ENCODE data around the gene IRF3.

DNA sequence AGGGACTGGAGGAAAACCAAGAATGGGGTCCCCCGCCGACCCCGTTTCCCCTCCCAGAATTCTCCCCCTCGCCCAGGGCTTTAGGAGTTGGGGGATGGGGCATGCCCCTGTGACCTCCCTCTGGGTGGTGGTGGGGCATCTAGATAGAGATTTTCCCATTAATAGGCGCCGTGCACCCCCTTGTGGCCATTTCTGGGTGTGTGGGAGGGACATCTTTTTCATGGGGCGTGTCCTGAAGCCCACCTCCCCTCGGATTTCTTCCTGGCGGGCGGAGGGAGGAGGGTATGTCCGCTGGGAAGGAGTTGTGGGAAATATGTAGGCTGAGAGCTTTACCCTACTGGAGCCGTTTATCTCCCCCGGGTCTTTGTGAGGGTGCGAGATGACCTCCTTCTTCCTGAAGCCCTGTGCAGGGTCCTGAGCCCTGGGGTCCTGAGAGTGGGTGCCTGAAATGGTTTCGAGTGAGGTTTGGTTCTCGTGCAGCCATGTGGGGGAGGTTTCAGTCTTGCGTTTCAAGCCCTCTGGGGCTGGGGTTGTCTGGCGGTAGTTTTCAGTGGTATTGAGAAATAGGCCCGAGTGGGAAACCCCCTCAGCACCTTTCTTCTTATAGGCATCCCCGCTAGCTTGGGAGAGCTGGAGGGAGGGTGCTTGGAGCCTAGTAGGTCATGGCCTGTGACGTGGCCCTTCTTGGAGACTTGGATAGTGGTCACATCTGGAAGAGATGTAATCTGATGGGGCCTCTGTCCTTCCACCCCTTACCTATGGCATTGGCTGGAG is 12.4 kb upstream of the IRF3 start:
- TF ChIP-seq, protein P1, sequence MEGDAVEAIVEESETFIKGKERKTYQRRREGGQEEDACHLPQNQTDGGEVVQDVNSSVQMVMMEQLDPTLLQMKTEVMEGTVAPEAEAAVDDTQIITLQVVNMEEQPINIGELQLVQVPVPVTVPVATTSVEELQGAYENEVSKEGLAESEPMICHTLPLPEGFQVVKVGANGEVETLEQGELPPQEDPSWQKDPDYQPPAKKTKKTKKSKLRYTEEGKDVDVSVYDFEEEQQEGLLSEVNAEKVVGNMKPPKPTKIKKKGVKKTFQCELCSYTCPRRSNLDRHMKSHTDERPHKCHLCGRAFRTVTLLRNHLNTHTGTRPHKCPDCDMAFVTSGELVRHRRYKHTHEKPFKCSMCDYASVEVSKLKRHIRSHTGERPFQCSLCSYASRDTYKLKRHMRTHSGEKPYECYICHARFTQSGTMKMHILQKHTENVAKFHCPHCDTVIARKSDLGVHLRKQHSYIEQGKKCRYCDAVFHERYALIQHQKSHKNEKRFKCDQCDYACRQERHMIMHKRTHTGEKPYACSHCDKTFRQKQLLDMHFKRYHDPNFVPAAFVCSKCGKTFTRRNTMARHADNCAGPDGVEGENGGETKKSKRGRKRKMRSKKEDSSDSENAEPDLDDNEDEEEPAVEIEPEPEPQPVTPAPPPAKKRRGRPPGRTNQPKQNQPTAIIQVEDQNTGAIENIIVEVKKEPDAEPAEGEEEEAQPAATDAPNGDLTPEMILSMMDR (IDR thresholded peaks at IDR 0.05): peak; percentile 56 to 58 (median 58)
- TF ChIP-seq POLR2A (IDR thresholded peaks at IDR 0.05): no peak

All from right lobe of liver (tissue), 4 donors.